ENCODE results near the gene ABCC3.
"Not testable (repeated sequence)": the region's sequence is repeated elsewhere in the genome, so short reads cannot be mapped to it uniquely, and the experiment has no call there.

ABCC3 gene

GRCh38 chr17:50666316-50666715 lies 31.6 kb downstream of the ABCC3 start:
- no peak for DNase-seq (ENCODE audit: low read depth in 2 of 2)

GRCh38 chr17:50667259-50668024 lies 32.8 kb downstream of the ABCC3 start:
- DNase-seq (ENCODE audit: low read depth in 2 of 2) = no peak

- DNase-seq (ENCODE audit: low read depth in 2 of 2) = no peak
These were observed 33.5 kb downstream of the ABCC3 start for GRCh38 chr17:50668025-50668837.

GRCh38 chr17:50668838-50669581 lies 34.3 kb downstream of the ABCC3 start:
- DNase-seq (ENCODE audit: low read depth in 2 of 2) = no peak

GRCh38 chr17:50672071-50672470 lies 37.4 kb downstream of the ABCC3 start:
- no peak for DNase-seq (ENCODE audit: low read depth in 2 of 2)

GRCh38 chr17:50672831-50673551 lies 38.3 kb downstream of the ABCC3 start:
- DNase-seq (ENCODE audit: low read depth in 2 of 2) = no peak

GRCh38 chr17:50675190-50675589 lies 40.5 kb downstream of the ABCC3 start:
- DNase-seq (ENCODE audit: low read depth in 2 of 2) = no peak

GRCh38 chr17:50675627-50676026 lies 40.9 kb downstream of the ABCC3 start:
- DNase-seq (ENCODE audit: low read depth in 2 of 2) = no peak

- no peak for DNase-seq (ENCODE audit: low read depth in 2 of 2)
These were observed 41.6 kb downstream of the ABCC3 start for GRCh38 chr17:50676065-50676975.

GRCh38 chr17:50677851-50678375 lies 43.2 kb downstream of the ABCC3 start:
- DNase-seq (ENCODE audit: low read depth in 2 of 2) = no peak

GRCh38 chr17:50679008-50679544 lies 44.4 kb downstream of the ABCC3 start:
- no peak for DNase-seq (ENCODE audit: low read depth in 2 of 2)

- no peak for DNase-seq (ENCODE audit: low read depth in 2 of 2)
These were observed 45.4 kb downstream of the ABCC3 start for GRCh38 chr17:50680126-50680525.

- DNase-seq (ENCODE audit: low read depth in 2 of 2) = not testable (repeated sequence)
These were observed 46.0 kb downstream of the ABCC3 start for GRCh38 chr17:50680543-50681262.

GRCh38 chr17:50681263-50682200 lies 46.9 kb downstream of the ABCC3 start:
- no peak for DNase-seq (ENCODE audit: low read depth in 2 of 2)

- no peak for DNase-seq (ENCODE audit: low read depth in 2 of 2)
These were observed 47.8 kb downstream of the ABCC3 start for GRCh38 chr17:50682441-50682840.

- no peak for DNase-seq (ENCODE audit: low read depth in 2 of 2)
These were observed 48.3 kb downstream of the ABCC3 start for GRCh38 chr17:50682938-50683337.

GRCh38 chr17:50683434-50684287 lies 49.0 kb downstream of the ABCC3 start:
- no peak for DNase-seq (ENCODE audit: low read depth in 2 of 2)
